Activated CD4-positive, alpha-beta memory T cell treated with anti-CD3 and anti-CD28 coated beads, Interleukin-2, amount 10 ng/mL, durations not matched to agents 7 days and 5 days (primary cell): ENCODE results near the gene SSTR1. TPM values are rescaled to one million over a fixed set of nuclear protein-coding genes. Genes with fewer than 3 reads are reported as not detected.

ENCODE experiments used
- CTCF ChIA-PET: fragments of 350-600 bp; sonication (Branson Sonifier 250); formaldehyde crosslinking; loops from one replicate; lab custom pipeline; 2021; ENCODE audit warnings: antibody characterized with exemption, inconsistent platforms; lab: Charles Lee
- POLR2A ChIA-PET: fragments of 350-600 bp; sonication (Branson Sonifier 250); formaldehyde crosslinking; loops from one replicate; lab custom pipeline; 2021; ENCODE audit warnings: antibody characterized with exemption; lab: Charles Lee
- DNase-seq: peaks from one replicate; pipeline ENCODE4 v3.0.0-alpha.2; 2020
- H3K27ac Mint-ChIP-seq: one replicate; pipeline ENCODE4 v1.8.0; 2021; ENCODE audit warnings: mild to moderate bottlenecking, mixed read lengths
- H3K27me3 Mint-ChIP-seq: one replicate; pipeline ENCODE4 v1.8.0; 2021; ENCODE audit warnings: mixed read lengths
- H3K36me3 Mint-ChIP-seq: one replicate; pipeline ENCODE4 v1.8.0; 2021; ENCODE audit warnings: low read depth, mixed read lengths
- H3K4me1 Mint-ChIP-seq: one replicate; pipeline ENCODE4 v1.8.0; 2021; ENCODE audit warnings: mixed read lengths
- H3K4me3 Mint-ChIP-seq: one replicate; pipeline ENCODE4 v1.8.0; 2021; ENCODE audit warnings: mild to moderate bottlenecking, mixed read lengths
- H3K9me3 Mint-ChIP-seq: one replicate; pipeline ENCODE4 v1.8.0; 2021; ENCODE audit warnings: mixed read lengths
- total RNA-seq, 2 experiments: library from RNA; stranded (reverse); gene quantifications; one replicate each; pipeline ENCODE4 v1.2.3, GENCODE V29; 2021

SSTR1 gene
- total RNA-seq, 2 experiments from 2014 or later, result not detected

GRCh38 chr14:38257507-38257906 lies 49.8 kb downstream of the SSTR1 start:
- peaks cover 14% of the 10 kb centered on the region for H3K4me1 Mint-ChIP-seq
- H3K27ac Mint-ChIP-seq, result no peak overlapping the region
- ChIA-PET POLR2A (no interaction called here), CTCF (no interaction called here)
- H3K27me3 Mint-ChIP-seq, result peaks cover 51% of the 10 kb centered on the region
- DNase-seq, result no peak
- H3K9me3 Mint-ChIP-seq, result no peaks in the 10 kb centered on the region
- no peak overlapping the region for H3K4me3 Mint-ChIP-seq
- no peaks in the 10 kb centered on the region for H3K36me3 Mint-ChIP-seq

DNA sequence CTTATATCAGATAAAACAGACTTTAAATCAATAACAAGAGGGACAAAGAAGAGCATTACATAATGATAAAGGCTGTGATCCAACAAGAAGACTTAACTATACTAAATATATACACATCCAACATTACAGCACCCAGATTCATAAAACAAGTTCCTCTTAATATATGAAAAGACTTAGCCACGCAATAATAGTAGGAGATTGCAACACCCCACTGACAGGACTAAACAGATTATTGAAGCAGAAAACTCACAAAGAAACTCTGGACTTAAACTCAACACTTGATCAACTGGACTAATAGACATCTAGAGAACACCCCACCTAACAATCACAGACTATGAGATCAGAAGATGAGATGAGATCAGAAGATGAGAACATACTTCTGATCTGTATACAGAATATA lies 53.9 kb downstream of the SSTR1 start:
- H3K4me3 Mint-ChIP-seq, result no peak overlapping the region
- no peaks in the 10 kb centered on the region for H3K9me3 Mint-ChIP-seq
- POLR2A ChIA-PET, result no interaction called here
- H3K36me3 Mint-ChIP-seq, result no peaks in the 10 kb centered on the region
- DNase-seq, result no peak
- H3K27ac Mint-ChIP-seq, result no peak overlapping the region
- peaks cover 28% of the 10 kb centered on the region for H3K27me3 Mint-ChIP-seq
- CTCF ChIA-PET, result no interaction called here
- H3K4me1 Mint-ChIP-seq, result peaks cover 2% of the 10 kb centered on the region

Other genes starting within 250 kb of the SSTR1 start
- gene CLEC14A, start 48.2 kb downstream of the SSTR1 start, total RNA-seq, result not detected